GM19328 (cell line): ENCODE results near the gene RNF180.

ENCODE experiments used
- ATAC-seq: cut with Tn5 transposase; IDR thresholded peaks from one replicate; pipeline ENCODE4 v1.9.1; 2021; ENCODE audit warnings: mild to moderate bottlenecking, moderate library complexity; ENCODE audit not compliant: unreplicated experiment

Gene RNF180

GRCh38 chr5:64165500-64166200 lies at the start of gene RNF180:
Gene RNF180, plus strand, starts transcription at chr5:64165843. Its CDS starts 34,965 bp downstream, at chr5:64200808.
- no peak for ATAC-seq

GRCh38 chr5:64125521-64125920 lies 40.1 kb upstream of the RNF180 start:
- ATAC-seq: no peak

GRCh38 chr5:64126202-64126741 lies 39.4 kb upstream of the RNF180 start:
- ATAC-seq: no peak

GRCh38 chr5:64140018-64140417 lies 25.6 kb upstream of the RNF180 start:
- no peak for ATAC-seq

GRCh38 chr5:64144425-64145215 lies 21.0 kb upstream of the RNF180 start:
- no peak for ATAC-seq

- no peak for ATAC-seq
Measured at GRCh38 chr5:64145216-64145895, 20.3 kb upstream of the RNF180 start.

GRCh38 chr5:64147379-64147778 lies 18.3 kb upstream of the RNF180 start:
- no peak for ATAC-seq

- no peak for ATAC-seq
Measured at GRCh38 chr5:64147849-64148441, 17.7 kb upstream of the RNF180 start.

GRCh38 chr5:64149268-64149667 lies 16.4 kb upstream of the RNF180 start:
- no peak for ATAC-seq

GRCh38 chr5:64149857-64150521 lies 15.7 kb upstream of the RNF180 start:
- no peak for ATAC-seq

GRCh38 chr5:64156261-64156660 lies 9.4 kb upstream of the RNF180 start:
- ATAC-seq: no peak

- no peak for ATAC-seq
Measured at GRCh38 chr5:64158827-64159226, 6.8 kb upstream of the RNF180 start.

- ATAC-seq: no peak
Measured at GRCh38 chr5:64160201-64160600, 5.4 kb upstream of the RNF180 start.

- no peak for ATAC-seq
Measured at GRCh38 chr5:64161420-64161819, 4.2 kb upstream of the RNF180 start.

- no peak for ATAC-seq
Measured at GRCh38 chr5:64163135-64163534, 2.5 kb upstream of the RNF180 start.

GRCh38 chr5:64163746-64164145 lies 1.9 kb upstream of the RNF180 start:
- ATAC-seq: no peak

- ATAC-seq: no peak
Measured at GRCh38 chr5:64164166-64164565, 1.5 kb upstream of the RNF180 start.

GRCh38 chr5:64165160-64165499 lies 513 bp upstream of the RNF180 start:
- no peak for ATAC-seq

GRCh38 chr5:64166201-64166959 lies 737 bp downstream of the RNF180 start:
- no peak for ATAC-seq

GRCh38 chr5:64176301-64176700 lies 10.7 kb downstream of the RNF180 start:
- ATAC-seq: no peak
